Large intestine (tissue), 3 donors: ENCODE data around the gene SOST. TPM values are rescaled to one million over a fixed set of nuclear protein-coding genes. Genes with fewer than 3 reads are reported as not detected.

Experiments
- DNase-seq, 2 donors: peaks; one replicate each; pipeline versions ENCODE4 v3.0.0 to v3.0.0-alpha.2; 2013
- H3K27ac ChIP-seq: one replicate; pipeline ENCODE4 v1.5.1; 2013; ENCODE audit warnings: low read length
- H3K27me3 ChIP-seq: 2 replicates; pipeline ENCODE4 v1.6.1; 2013; ENCODE audit warnings: low read length; ENCODE audit not compliant: control insufficient read depth, insufficient read depth
- H3K36me3 ChIP-seq: 2 replicates; pipeline ENCODE4 v1.6.1; 2013; ENCODE audit warnings: low read length; ENCODE audit not compliant: control insufficient read depth, insufficient read depth
- H3K4me1 ChIP-seq: one replicate; pipeline ENCODE4 v1.6.1; 2013; ENCODE audit warnings: low read length; ENCODE audit not compliant: control insufficient read depth, insufficient read depth
- H3K4me3 ChIP-seq: one replicate; pipeline ENCODE4 v1.5.1; 2013; ENCODE audit warnings: low read length
- H3K9me3 ChIP-seq: one replicate; pipeline ENCODE4 v1.6.1; 2013; ENCODE audit warnings: mild to moderate bottlenecking, low read depth, low read length, moderate library complexity; ENCODE audit not compliant: control insufficient read depth
- whole genome bisulfite sequencing: methylation state at CpG from one replicate; pipeline ENCODE4 v1.1.5; 2013; ENCODE audit warnings: low lambda C conversion rate; ENCODE audit not compliant: insufficient coverage; 5-methylcytosine and 5-hydroxymethylcytosine counted together
- polyA plus RNA-seq: library from polyadenylated mRNA; unstranded; fragments of 120-200 nt; gene quantifications from one replicate; pipeline ENCODE4 v1.2.1, GENCODE V29; 2013

SOST gene
- polyA plus RNA-seq, 1 donor: not detected

GRCh38 chr17:43712397-43712796 lies 46.2 kb downstream of the SOST start:
- DNase-seq: no peak
- WGBS: no CpG with 5 or more reads among the region's 6 CpGs
- Histone ChIP-seq H3K36me3 (no peaks in the 10 kb centered on the region), H3K4me3 (no peak overlapping the region), H3K27me3 (peaks cover 28% of the 10 kb centered on the region), H3K27ac (no peak overlapping the region), H3K9me3 (no peaks in the 10 kb centered on the region), H3K4me1 (peaks cover 4% of the 10 kb centered on the region)

- no peak for DNase-seq
- Histone ChIP-seq H3K36me3 (no peaks in the 10 kb centered on the region), H3K4me1 (peaks cover 4% of the 10 kb centered on the region), H3K27me3 (peaks cover 25% of the 10 kb centered on the region), H3K27ac (no peak overlapping the region), H3K9me3 (no peaks in the 10 kb centered on the region), H3K4me3 (no peak overlapping the region)
- no CpG with 5 or more reads among the region's 6 CpGs for WGBS
Observed at GRCh38 chr17:43710101-43710500, 48.5 kb downstream of the SOST start.

GRCh38 chr17:43709210-43709609 lies 49.4 kb downstream of the SOST start:
- no peak overlapping the region for H3K27ac ChIP-seq

GRCh38 chr17:43707184-43707583 lies 51.4 kb downstream of the SOST start:
- H3K4me3 ChIP-seq: no peak overlapping the region
- H3K27me3 ChIP-seq: peaks cover 7% of the 10 kb centered on the region
- DNase-seq: no peak
- H3K27ac ChIP-seq: no peak overlapping the region
- no peaks in the 10 kb centered on the region for H3K4me1 ChIP-seq
- H3K36me3 ChIP-seq: no peaks in the 10 kb centered on the region
- H3K9me3 ChIP-seq: no peaks in the 10 kb centered on the region
- WGBS: no CpG with 5 or more reads among the region's 5 CpGs

More at GRCh38 chr17:43709210-43709609, 49.4 kb downstream of the SOST start:
- Histone ChIP-seq H3K4me1 (peaks cover 4% of the 10 kb centered on the region), H3K27me3 (peaks cover 21% of the 10 kb centered on the region), H3K36me3 (no peaks in the 10 kb centered on the region), H3K9me3 (no peaks in the 10 kb centered on the region), H3K4me3 (no peak overlapping the region)
- WGBS: no CpG with 5 or more reads among the region's 4 CpGs
- no peak for DNase-seq

GRCh38 chr17:43706235-43706634 lies 52.4 kb downstream of the SOST start:
- no peak for DNase-seq
- H3K4me3 ChIP-seq: no peak overlapping the region
- no peaks in the 10 kb centered on the region for H3K36me3 ChIP-seq
- H3K27ac ChIP-seq: no peak overlapping the region
- WGBS: no CpG with 5 or more reads among the region's 5 CpGs
- no peaks in the 10 kb centered on the region for H3K9me3 ChIP-seq
- H3K27me3 ChIP-seq: peaks cover 3% of the 10 kb centered on the region
- no peaks in the 10 kb centered on the region for H3K4me1 ChIP-seq

Other genes starting within 250 kb of the SOST start
- 21.6 TPM for gene ETV4, start 212.5 kb downstream of the SOST start, polyA plus RNA-seq
- gene MEOX1, start 96.9 kb downstream of the SOST start, polyA plus RNA-seq: 2.7 TPM
- gene DUSP3, start 20.2 kb upstream of the SOST start, polyA plus RNA-seq: 68.7 TPM
- 0.04 TPM for gene CFAP97D1, start 21.6 kb upstream of the SOST start, polyA plus RNA-seq
- gene MPP3, start 74.4 kb upstream of the SOST start, polyA plus RNA-seq: 4.9 TPM
- gene CD300LG, start 88.4 kb upstream of the SOST start, polyA plus RNA-seq: 0.30 TPM
- gene MPP2, start 148.7 kb upstream of the SOST start, polyA plus RNA-seq: 3.4 TPM
- gene PPY, start 183.7 kb upstream of the SOST start, polyA plus RNA-seq: 0.34 TPM
- 36.2 TPM for gene PYY, start 195.1 kb upstream of the SOST start, polyA plus RNA-seq
- gene NAGS, start 245.8 kb upstream of the SOST start, polyA plus RNA-seq: 37.5 TPM